Measurements from ENCODE around the gene RBCK1. TPM values are rescaled to one million over a fixed set of nuclear protein-coding genes. Genes with fewer than 3 reads are reported as not detected.
"Not testable (repeated sequence)": the region's sequence is repeated elsewhere in the genome, so short reads cannot be mapped to it uniquely, and the experiment has no call there.

The RBCK1 gene
- total and polyA plus RNA-seq, 8 donors, result 30.7 to 211 (median 98.2) TPM

GRCh38 chr20:368915-369314, 39.2 kb upstream of the RBCK1 start:
- intact Hi-C loops (cut with DNase I; ENCODE audit: low total_unique reads), result no loop called here
- Histone ChIP-seq H3K27me3 (no peaks in the 10 kb centered on the region), H3K27ac (no peak overlapping the region), H3K4me3 (no peak overlapping the region), H3K4me1 (peaks cover 33 to 44% (median 37%) of the 10 kb centered on the region in 4 donors), H3K9me3 (no peaks in the 10 kb centered on the region), H3K36me3 (no peaks in the 10 kb centered on the region)
- WGBS, 5 donors, result 78 to 100% (median 96%) methylated on average over 4 of the region's 4 CpGs
- no peak for DNase-seq
- TF ChIP-seq EP300 (IDR thresholded peaks at IDR 0.05) (no peak), POLR2AphosphoS5 (IDR thresholded peaks at IDR 0.05) (no peak), POLR2A (IDR thresholded peaks at IDR 0.05) (no peak), CTCF (IDR thresholded peaks at IDR 0.05) (no peak)

GRCh38 chr20:370151-370600, 37.9 kb upstream of the RBCK1 start:
- peak; percentile 44 to 63 for DNase-seq
- H3K36me3 ChIP-seq, result no peaks in the 10 kb centered on the region
- peaks cover 32 to 41% (median 34%) of the 10 kb centered on the region in 4 donors for H3K4me1 ChIP-seq
- 34 to 60% (median 52%) methylated on average over 7 of the region's 7 CpGs for WGBS, 5 donors
- no peaks in the 10 kb centered on the region for H3K27me3 ChIP-seq
- H3K4me3 ChIP-seq, result no peak overlapping the region
- TF ChIP-seq CTCF (IDR thresholded peaks at IDR 0.05) (no peak), POLR2AphosphoS5 (IDR thresholded peaks at IDR 0.05) (no peak), EP300 (IDR thresholded peaks at IDR 0.05) (no peak), POLR2A (IDR thresholded peaks at IDR 0.05) (no peak)
- intact Hi-C loops (cut with DNase I; ENCODE audit: low total_unique reads), result no loop called here
- H3K27ac ChIP-seq, result peak overlapping the region in 2 of 5 donors; percentile 15 to 33
- no peaks in the 10 kb centered on the region for H3K9me3 ChIP-seq

GRCh38 chr20:370977-371754, 36.9 kb upstream of the RBCK1 start:
- TF ChIP-seq POLR2A (IDR thresholded peaks at IDR 0.05) (no peak), CTCF (IDR thresholded peaks at IDR 0.05) (no peak), EP300 (IDR thresholded peaks at IDR 0.05) (no peak), POLR2AphosphoS5 (IDR thresholded peaks at IDR 0.05) (no peak)
- H3K4me3 ChIP-seq, result no peak overlapping the region
- H3K27ac ChIP-seq, result peak overlapping the region in 3 of 5 donors; percentile 53 to 70 (median 60)
- WGBS, 5 donors, result 76 to 82% (median 80%) methylated on average over 7 of the region's 7 CpGs
- H3K36me3 ChIP-seq, result no peaks in the 10 kb centered on the region
- no peaks in the 10 kb centered on the region for H3K27me3 ChIP-seq
- H3K4me1 ChIP-seq, result peaks cover 28 to 35% (median 30%) of the 10 kb centered on the region in 4 donors
- H3K9me3 ChIP-seq, result no peaks in the 10 kb centered on the region
- intact Hi-C loops (cut with DNase I; ENCODE audit: low total_unique reads), result no loop called here
- no peak for DNase-seq

GRCh38 chr20:371755-372542, 36.1 kb upstream of the RBCK1 start:
- intact Hi-C loops (cut with DNase I; ENCODE audit: low total_unique reads), result no loop called here

GRCh38 chr20:372543-373082, 35.5 kb upstream of the RBCK1 start:
- H3K9me3 ChIP-seq; H3K4me3 ChIP-seq; H3K27me3 ChIP-seq; DNase-seq; intact Hi-C loops (cut with DNase I; ENCODE audit: low total_unique reads); H3K36me3 ChIP-seq: not testable (repeated sequence)
- WGBS, 5 donors, result 88 to 94% (median 92%) methylated on average over 11 of the region's 11 CpGs
- Histone ChIP-seq H3K4me1 (peaks cover 25 to 31% (median 30%) of the 10 kb centered on the region in 4 donors), H3K27ac (peak overlapping the region in 4 of 5 donors; percentile 1 to 70 (median 56))

More at GRCh38 chr20:371755-372542, 36.1 kb upstream of the RBCK1 start:
- Histone ChIP-seq H3K27ac (peak overlapping the region in 4 of 5 donors; percentile 1 to 70 (median 56)), H3K9me3 (no peaks in the 10 kb centered on the region), H3K4me1 (peaks cover 25 to 31% (median 30%) of the 10 kb centered on the region in 4 donors), H3K27me3 (no peaks in the 10 kb centered on the region), H3K36me3 (no peaks in the 10 kb centered on the region), H3K4me3 (no peak overlapping the region)
- no peak for TF ChIP-seq CTCF (IDR thresholded peaks at IDR 0.05)
- TF ChIP-seq EP300 (IDR thresholded peaks at IDR 0.05), result no peak
- no peak for TF ChIP-seq POLR2A (IDR thresholded peaks at IDR 0.05)
- TF ChIP-seq POLR2AphosphoS5 (IDR thresholded peaks at IDR 0.05), result no peak
- DNase-seq, result peak; percentile 71
- WGBS, 5 donors, result 54 to 79% (median 72%) methylated on average over 9 to 10 of the region's 10 CpGs

All from stomach (tissue), 9 donors.